ENCODE measurements around the gene FITM1.

The FITM1 gene

GRCh38 chr14:24132061-24132685, 1.7 kb downstream of the FITM1 start:
- Histone ChIP-seq H3K4me3 (ENCODE audit: control insufficient read depth in 1 of 7, extremely low read depth in 1 of 7, insufficient read depth in 4 of 7, low read depth in 2 of 7, low read length in 6 of 7) (peak overlapping the region in 1 of 7 experiments; percentile 26), H3K4me1 (ENCODE audit: control extremely low read depth in 1 of 4, control insufficient read depth in 4 of 4, insufficient read depth in 4 of 4, low read length in 3 of 4) (peaks cover 0 to 34% (median 24%) of the 10 kb centered on the region in 4 experiments), H3K9me3 (ENCODE audit: control extremely low read depth in 1 of 5, control insufficient read depth in 4 of 5, insufficient read depth in 2 of 5, low read depth in 1 of 5, low read length in 4 of 5) (no peaks in the 10 kb centered on the region), H3K27me3 (replicated peaks in 2 of 5; ENCODE audit: control insufficient read depth in 4 of 5, insufficient read depth in 5 of 5, low read length in 4 of 5) (no peaks in the 10 kb centered on the region), H3K27ac (ENCODE audit: insufficient read depth in 1 of 2, low read depth in 1 of 2, low read length in 2 of 2, poor library complexity in 1 of 2, severe bottlenecking in 2 of 2) (no peak overlapping the region), H3K36me3 (ENCODE audit: control insufficient read depth in 4 of 4, insufficient read depth in 4 of 4, low read length in 3 of 4) (peaks cover 0 to 2% (median under 1%) of the 10 kb centered on the region in 4 experiments)
- CTCF ChIA-PET: interaction anchor here (2.6 to 5.7 kb wide), 3 partner anchors 9 to 28 kb away, joined by 9 to 46 read pairs (median 11); partner anchors contain the start of genes DCAF11, EMC9, IRF9 and NRL
- POLR2A ChIA-PET: interaction anchor here (1.0 kb wide), 1 partner anchor 9 kb away, joined by 3 read pairs; the partner anchor contains the start of gene EMC9
- 37% methylated on average over 22 of the region's 24 CpGs for WGBS (ENCODE audit: insufficient coverage)
- DNase-seq: peak in 1 of 3 donors; percentile 33

DNA sequence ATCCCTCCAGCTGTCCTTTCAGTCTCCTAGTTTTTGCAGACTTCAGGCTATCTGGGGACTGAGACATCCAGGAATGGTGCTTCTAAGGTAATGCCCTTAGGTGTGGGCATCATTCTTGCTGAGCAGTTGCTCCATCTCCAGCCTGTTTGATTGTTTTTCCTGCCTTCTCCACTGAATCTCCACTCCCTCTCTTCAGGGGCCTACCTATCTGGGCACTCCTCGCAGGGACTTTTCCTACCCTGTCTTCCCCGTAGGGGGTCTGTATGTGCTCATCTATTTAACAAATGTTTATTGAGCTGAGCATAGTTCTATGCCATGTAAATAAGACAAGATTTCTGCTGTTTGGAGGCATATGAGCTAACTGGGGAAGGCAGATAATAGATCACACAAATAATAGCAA, 2.5 kb downstream of the FITM1 start:
- CTCF ChIA-PET: interaction anchor here (1.2 to 5.7 kb wide), 4 partner anchors 8 to 27 kb away, joined by 3 to 46 read pairs (median 10); partner anchors contain the start of genes DCAF11, EMC9, IRF9 and NRL
- Histone ChIP-seq H3K4me1 (ENCODE audit: control extremely low read depth in 1 of 4, control insufficient read depth in 4 of 4, insufficient read depth in 4 of 4, low read length in 3 of 4) (peaks cover 0 to 41% (median 27%) of the 10 kb centered on the region in 4 experiments), H3K4me3 (ENCODE audit: control insufficient read depth in 1 of 7, extremely low read depth in 1 of 7, insufficient read depth in 4 of 7, low read depth in 2 of 7, low read length in 6 of 7) (no peak overlapping the region), H3K27ac (ENCODE audit: insufficient read depth in 1 of 2, low read depth in 1 of 2, low read length in 2 of 2, poor library complexity in 1 of 2, severe bottlenecking in 2 of 2) (no peak overlapping the region), H3K36me3 (ENCODE audit: control insufficient read depth in 4 of 4, insufficient read depth in 4 of 4, low read length in 3 of 4) (peaks cover 0 to 10% (median 8%) of the 10 kb centered on the region in 4 experiments), H3K9me3 (ENCODE audit: control extremely low read depth in 1 of 5, control insufficient read depth in 4 of 5, insufficient read depth in 2 of 5, low read depth in 1 of 5, low read length in 4 of 5) (no peaks in the 10 kb centered on the region), H3K27me3 (replicated peaks in 2 of 5; ENCODE audit: control insufficient read depth in 4 of 5, insufficient read depth in 5 of 5, low read length in 4 of 5) (no peaks in the 10 kb centered on the region)
- DNase-seq: no peak
- WGBS (ENCODE audit: insufficient coverage): no CpG with 5 or more reads among the region's 2 CpGs
- POLR2A ChIA-PET: interaction anchor here (1.0 kb wide), 1 partner anchor 8 kb away, joined by 3 read pairs; the partner anchor contains the start of gene EMC9

GRCh38 chr14:24133735-24134134, 3.3 kb downstream of the FITM1 start:
- WGBS (ENCODE audit: insufficient coverage): no CpG with 5 or more reads among the region's 1 CpG
- ChIA-PET POLR2A (interaction anchor here (0.9 kb wide), 1 partner anchor 12 kb away, joined by 3 read pairs; no protein-coding TSS in a partner anchor), CTCF (interaction anchor here (1.2 to 5.7 kb wide), 5 partner anchors 7 to 27 kb away, joined by 3 to 46 read pairs (median 9); partner anchors contain the start of genes DCAF11, EMC9, IRF9 and NRL)

GRCh38 chr14:24135584-24135833, 5.0 kb downstream of the FITM1 start:
- peaks cover 5 to 27% (median 16%) of the 10 kb centered on the region in 4 experiments for H3K36me3 ChIP-seq (ENCODE audit: control insufficient read depth in 4 of 4, insufficient read depth in 4 of 4, low read length in 3 of 4)
- no peaks in the 10 kb centered on the region for H3K9me3 ChIP-seq (ENCODE audit: control extremely low read depth in 1 of 5, control insufficient read depth in 4 of 5, insufficient read depth in 2 of 5, low read depth in 1 of 5, low read length in 4 of 5)
- peak in 1 of 3 donors; percentile 23 for DNase-seq
- 11% methylated on average over 9 of the region's 9 CpGs for WGBS (ENCODE audit: insufficient coverage)
- ChIA-PET CTCF (interaction anchor here (0.7 to 6.4 kb wide), 9 partner anchors 11 to 77 kb away, joined by 3 to 61 read pairs (median 5); partner anchors contain the start of genes DCAF11, IRF9, NRL and PSME2), POLR2A (interaction anchor here (0.7 to 1.5 kb wide), 4 partner anchors 12 to 26 kb away, joined by 3 to 10 read pairs (median 3); partner anchors contain the start of genes DCAF11, NRL and RNF31)
- peak overlapping the region; percentile 52 to 96 (median 87) for H3K4me3 ChIP-seq (ENCODE audit: control insufficient read depth in 1 of 7, extremely low read depth in 1 of 7, insufficient read depth in 4 of 7, low read depth in 2 of 7, low read length in 6 of 7)
- peak overlapping the region in 1 of 2 experiments; percentile 68 for H3K27ac ChIP-seq (ENCODE audit: insufficient read depth in 1 of 2, low read depth in 1 of 2, low read length in 2 of 2, poor library complexity in 1 of 2, severe bottlenecking in 2 of 2)
- H3K4me1 ChIP-seq (ENCODE audit: control extremely low read depth in 1 of 4, control insufficient read depth in 4 of 4, insufficient read depth in 4 of 4, low read length in 3 of 4): peaks cover 2 to 54% (median 35%) of the 10 kb centered on the region in 4 experiments
- H3K27me3 ChIP-seq (replicated peaks in 2 of 5; ENCODE audit: control insufficient read depth in 4 of 5, insufficient read depth in 5 of 5, low read length in 4 of 5): no peaks in the 10 kb centered on the region

More at GRCh38 chr14:24133735-24134134, 3.3 kb downstream of the FITM1 start:
- Histone ChIP-seq H3K9me3 (ENCODE audit: control extremely low read depth in 1 of 5, control insufficient read depth in 4 of 5, insufficient read depth in 2 of 5, low read depth in 1 of 5, low read length in 4 of 5) (no peaks in the 10 kb centered on the region), H3K27ac (ENCODE audit: insufficient read depth in 1 of 2, low read depth in 1 of 2, low read length in 2 of 2, poor library complexity in 1 of 2, severe bottlenecking in 2 of 2) (no peak overlapping the region), H3K4me3 (ENCODE audit: control insufficient read depth in 1 of 7, extremely low read depth in 1 of 7, insufficient read depth in 4 of 7, low read depth in 2 of 7, low read length in 6 of 7) (no peak overlapping the region), H3K4me1 (ENCODE audit: control extremely low read depth in 1 of 4, control insufficient read depth in 4 of 4, insufficient read depth in 4 of 4, low read length in 3 of 4) (peaks cover 0 to 41% (median 27%) of the 10 kb centered on the region in 4 experiments), H3K27me3 (replicated peaks in 2 of 5; ENCODE audit: control insufficient read depth in 4 of 5, insufficient read depth in 5 of 5, low read length in 4 of 5) (no peaks in the 10 kb centered on the region), H3K36me3 (ENCODE audit: control insufficient read depth in 4 of 4, insufficient read depth in 4 of 4, low read length in 3 of 4) (peaks cover 5 to 17% (median 14%) of the 10 kb centered on the region in 4 experiments)
- peak in 1 of 3 donors; percentile 39 for DNase-seq

DNA sequence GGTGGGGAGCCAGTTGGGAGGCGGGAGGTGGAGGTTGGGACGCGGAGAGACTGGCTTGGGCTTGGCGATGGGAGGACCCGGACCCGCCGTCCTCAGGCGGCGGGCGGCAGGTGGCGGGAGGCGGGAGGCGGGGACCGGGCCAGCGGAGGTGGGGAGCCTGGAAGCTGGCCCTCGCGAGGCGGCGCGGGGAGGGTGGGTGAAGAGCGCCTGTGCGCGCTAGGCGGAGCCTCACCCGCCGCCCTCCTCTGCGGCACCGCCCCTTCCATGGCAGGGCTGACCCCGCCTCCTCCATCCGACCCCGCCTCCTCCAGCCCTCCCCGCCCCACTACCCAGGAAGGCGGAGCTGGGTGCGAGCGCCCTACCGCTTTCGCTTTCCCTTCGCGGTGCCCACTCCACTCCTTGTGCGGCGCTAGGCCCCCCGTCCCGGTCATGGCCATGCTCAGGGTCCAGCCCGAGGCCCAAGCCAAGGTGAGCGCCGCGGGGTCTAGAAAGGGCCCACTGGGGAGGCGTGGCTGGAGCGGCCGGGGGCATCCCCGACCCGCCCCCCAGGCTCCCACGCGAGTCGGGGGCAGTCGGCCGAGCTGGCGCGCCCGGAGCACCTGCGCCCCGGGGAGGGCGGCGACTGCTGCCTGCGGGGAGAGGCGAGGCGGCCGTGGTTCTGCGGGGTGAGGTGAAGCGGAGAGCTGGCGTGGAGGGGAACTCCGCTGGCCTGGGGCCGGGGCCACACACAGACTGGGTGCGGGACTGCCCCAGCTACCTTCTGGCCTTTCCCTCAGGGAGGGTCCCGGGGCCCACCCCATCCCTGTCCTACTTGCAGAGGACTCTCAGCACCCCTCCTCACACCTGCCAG, 5.6 kb downstream of the FITM1 start, which contains the start of gene PSME1:
PSME1 (plus strand) TSS at position 361 of the 850 bp plus-strand sequence; CDS start at position 430, 69 bp downstream.
- H3K36me3 ChIP-seq (ENCODE audit: control insufficient read depth in 4 of 4, insufficient read depth in 4 of 4, low read length in 3 of 4): peaks cover 5 to 27% (median 16%) of the 10 kb centered on the region in 4 experiments
- no peaks in the 10 kb centered on the region for H3K9me3 ChIP-seq (ENCODE audit: control extremely low read depth in 1 of 5, control insufficient read depth in 4 of 5, insufficient read depth in 2 of 5, low read depth in 1 of 5, low read length in 4 of 5)
- ChIA-PET CTCF (interaction anchor here (0.7 to 6.4 kb wide), 10 partner anchors 11 to 78 kb away, joined by 3 to 61 read pairs (median 6); partner anchors contain the start of genes DCAF11, IRF9, NRL and PSME2), POLR2A (interaction anchor here (0.7 to 1.5 kb wide), 5 partner anchors 11 to 26 kb away, joined by 3 to 10 read pairs (median 3); partner anchors contain the start of genes DCAF11, NRL, PSME2 and RNF31)
- WGBS (ENCODE audit: insufficient coverage): under 1% methylated on average over 36 of the region's 75 CpGs
- peaks cover 2 to 56% (median 36%) of the 10 kb centered on the region in 4 experiments for H3K4me1 ChIP-seq (ENCODE audit: control extremely low read depth in 1 of 4, control insufficient read depth in 4 of 4, insufficient read depth in 4 of 4, low read length in 3 of 4)
- peak within 1 kb of the TSS; percentile 71 to 96 (median 87) for H3K4me3 ChIP-seq (ENCODE audit: control insufficient read depth in 1 of 7, extremely low read depth in 1 of 7, insufficient read depth in 4 of 7, low read depth in 2 of 7, low read length in 6 of 7)
- DNase-seq: peak; percentile 88 to 95 (median 94)
- H3K27ac ChIP-seq (ENCODE audit: insufficient read depth in 1 of 2, low read depth in 1 of 2, low read length in 2 of 2, poor library complexity in 1 of 2, severe bottlenecking in 2 of 2): peak within 1 kb of the TSS; percentile 58 to 83
- H3K27me3 ChIP-seq (replicated peaks in 2 of 5; ENCODE audit: control insufficient read depth in 4 of 5, insufficient read depth in 5 of 5, low read length in 4 of 5): no peaks in the 10 kb centered on the region

- CTCF ChIA-PET: interaction anchor here (1.0 to 6.4 kb wide), 10 partner anchors 9 to 79 kb away, joined by 3 to 61 read pairs (median 7); partner anchors contain the start of genes DCAF11, IRF9, NRL and RNF31
- H3K27me3 ChIP-seq (replicated peaks in 2 of 5; ENCODE audit: control insufficient read depth in 4 of 5, insufficient read depth in 5 of 5, low read length in 4 of 5): no peaks in the 10 kb centered on the region
- H3K9me3 ChIP-seq (ENCODE audit: control extremely low read depth in 1 of 5, control insufficient read depth in 4 of 5, insufficient read depth in 2 of 5, low read depth in 1 of 5, low read length in 4 of 5): no peaks in the 10 kb centered on the region
- POLR2A ChIA-PET: interaction anchor here (0.7 to 2.0 kb wide), 5 partner anchors 10 to 55 kb away, joined by 3 to 10 read pairs (median 3); partner anchors contain the start of genes DCAF11, NRL, PSME2 and RNF31
- peak overlapping the region; percentile 58 to 83 for H3K27ac ChIP-seq (ENCODE audit: insufficient read depth in 1 of 2, low read depth in 1 of 2, low read length in 2 of 2, poor library complexity in 1 of 2, severe bottlenecking in 2 of 2)
- WGBS (ENCODE audit: insufficient coverage): 25% methylated on average over 8 of the region's 13 CpGs
- H3K4me1 ChIP-seq (ENCODE audit: control extremely low read depth in 1 of 4, control insufficient read depth in 4 of 4, insufficient read depth in 4 of 4, low read length in 3 of 4): peaks cover 2 to 55% (median 38%) of the 10 kb centered on the region in 4 experiments
- peak overlapping the region; percentile 71 to 96 (median 87) for H3K4me3 ChIP-seq (ENCODE audit: control insufficient read depth in 1 of 7, extremely low read depth in 1 of 7, insufficient read depth in 4 of 7, low read depth in 2 of 7, low read length in 6 of 7)
- peaks cover 5 to 27% (median 16%) of the 10 kb centered on the region in 4 experiments for H3K36me3 ChIP-seq (ENCODE audit: control insufficient read depth in 4 of 4, insufficient read depth in 4 of 4, low read length in 3 of 4)
- DNase-seq: no peak
These were observed 6.4 kb downstream of the FITM1 start for GRCh38 chr14:24136684-24137528.

Measured in common myeloid progenitor, CD34-positive (primary cell).